ENCODE results near the gene RPS15. TPM values are rescaled to one million over a fixed set of nuclear protein-coding genes. Genes with fewer than 3 reads are reported as not detected.

The RPS15 gene
- total and polyA plus RNA-seq, 8 donors = 596 to 1,709 (median 905) TPM

DNA sequence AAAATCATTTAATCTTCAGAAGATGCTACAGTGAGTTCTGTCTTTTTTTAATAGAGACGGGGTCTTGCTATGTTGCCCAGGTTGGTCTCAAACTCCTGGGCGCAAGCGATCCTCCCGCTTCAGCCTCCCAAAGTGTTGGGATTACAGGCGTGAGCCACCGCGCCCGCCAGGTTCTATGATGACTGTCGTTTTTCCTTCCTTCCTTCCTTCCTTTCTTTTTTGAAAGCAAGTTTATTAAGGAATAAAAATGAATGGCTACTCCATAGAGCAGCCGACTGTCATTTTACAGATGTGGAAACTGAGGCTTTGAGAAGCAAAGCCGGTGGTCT lies 36.3 kb upstream of the RPS15 start:
- H3K27me3 ChIP-seq = no peaks in the 10 kb centered on the region
- no peak overlapping the region for H3K27ac ChIP-seq
- no peaks in the 10 kb centered on the region for H3K36me3 ChIP-seq
- no peak for DNase-seq
- whole genome bisulfite sequencing, 2 donors = 60 to 61% methylated on average over 11 of the region's 11 CpGs
- H3K4me3 ChIP-seq = peak overlapping the region in 3 of 4 donors; percentile 80 to 96 (median 90)
- ATAC-seq = no peak
- peaks cover 0 to 11% (median 7%) of the 10 kb centered on the region in 3 donors for H3K4me1 ChIP-seq
- intact Hi-C loops (cut with DNase I) = no loop called here
- no peaks in the 10 kb centered on the region for H3K9me3 ChIP-seq
- FAIRE-seq = no peak
- TF ChIP-seq, protein P1, sequence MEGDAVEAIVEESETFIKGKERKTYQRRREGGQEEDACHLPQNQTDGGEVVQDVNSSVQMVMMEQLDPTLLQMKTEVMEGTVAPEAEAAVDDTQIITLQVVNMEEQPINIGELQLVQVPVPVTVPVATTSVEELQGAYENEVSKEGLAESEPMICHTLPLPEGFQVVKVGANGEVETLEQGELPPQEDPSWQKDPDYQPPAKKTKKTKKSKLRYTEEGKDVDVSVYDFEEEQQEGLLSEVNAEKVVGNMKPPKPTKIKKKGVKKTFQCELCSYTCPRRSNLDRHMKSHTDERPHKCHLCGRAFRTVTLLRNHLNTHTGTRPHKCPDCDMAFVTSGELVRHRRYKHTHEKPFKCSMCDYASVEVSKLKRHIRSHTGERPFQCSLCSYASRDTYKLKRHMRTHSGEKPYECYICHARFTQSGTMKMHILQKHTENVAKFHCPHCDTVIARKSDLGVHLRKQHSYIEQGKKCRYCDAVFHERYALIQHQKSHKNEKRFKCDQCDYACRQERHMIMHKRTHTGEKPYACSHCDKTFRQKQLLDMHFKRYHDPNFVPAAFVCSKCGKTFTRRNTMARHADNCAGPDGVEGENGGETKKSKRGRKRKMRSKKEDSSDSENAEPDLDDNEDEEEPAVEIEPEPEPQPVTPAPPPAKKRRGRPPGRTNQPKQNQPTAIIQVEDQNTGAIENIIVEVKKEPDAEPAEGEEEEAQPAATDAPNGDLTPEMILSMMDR (IDR thresholded peaks at IDR 0.05) = no peak

DNA sequence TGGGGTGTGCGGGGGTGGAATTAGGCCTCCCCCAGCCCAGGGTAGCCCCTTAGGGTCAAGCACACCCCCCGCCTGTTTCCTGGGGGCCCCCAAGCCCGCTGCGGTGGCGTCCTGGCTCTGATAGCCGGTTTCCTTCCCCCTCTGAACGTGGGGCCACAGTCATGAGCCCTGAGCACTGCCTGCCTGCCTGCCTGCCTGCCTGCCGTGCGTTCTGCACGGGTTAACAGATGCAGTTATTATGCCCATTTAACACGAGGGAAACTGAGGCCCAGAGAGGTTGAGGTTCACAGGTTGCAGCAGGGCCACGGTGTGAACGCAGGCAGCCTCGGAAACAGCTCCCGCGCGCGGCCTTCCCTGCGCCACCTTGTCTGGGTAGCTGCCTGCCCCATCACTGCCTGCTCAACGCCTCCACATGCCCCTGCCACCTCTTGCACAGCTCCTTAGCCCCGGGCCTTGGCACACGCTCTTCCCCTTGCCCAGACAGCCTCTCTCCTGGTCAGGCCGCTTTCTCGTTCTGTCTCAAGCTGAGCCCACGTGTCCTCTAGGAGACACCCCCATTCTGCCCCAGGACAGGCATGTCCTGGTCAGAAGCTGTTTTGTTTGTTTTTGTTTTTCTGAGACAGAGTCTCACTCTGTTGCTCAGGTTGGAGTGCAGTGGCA lies 35.7 kb upstream of the RPS15 start:
- WGBS, 2 donors = 62% methylated on average over 25 of the region's 25 CpGs
- intact Hi-C loops (cut with DNase I) = no loop called here
- no peaks in the 10 kb centered on the region for H3K36me3 ChIP-seq
- FAIRE-seq (no peak), DNase-seq (no peak), ATAC-seq (no peak)
- H3K27me3 ChIP-seq = no peaks in the 10 kb centered on the region
- no peaks in the 10 kb centered on the region for H3K9me3 ChIP-seq
- H3K4me1 ChIP-seq = peaks cover 0 to 11% (median 7%) of the 10 kb centered on the region in 3 donors
- TF ChIP-seq, protein P1 (IDR thresholded peaks at IDR 0.05) = no peak
- no peak overlapping the region for H3K27ac ChIP-seq
- H3K4me3 ChIP-seq = no peak overlapping the region

DNA sequence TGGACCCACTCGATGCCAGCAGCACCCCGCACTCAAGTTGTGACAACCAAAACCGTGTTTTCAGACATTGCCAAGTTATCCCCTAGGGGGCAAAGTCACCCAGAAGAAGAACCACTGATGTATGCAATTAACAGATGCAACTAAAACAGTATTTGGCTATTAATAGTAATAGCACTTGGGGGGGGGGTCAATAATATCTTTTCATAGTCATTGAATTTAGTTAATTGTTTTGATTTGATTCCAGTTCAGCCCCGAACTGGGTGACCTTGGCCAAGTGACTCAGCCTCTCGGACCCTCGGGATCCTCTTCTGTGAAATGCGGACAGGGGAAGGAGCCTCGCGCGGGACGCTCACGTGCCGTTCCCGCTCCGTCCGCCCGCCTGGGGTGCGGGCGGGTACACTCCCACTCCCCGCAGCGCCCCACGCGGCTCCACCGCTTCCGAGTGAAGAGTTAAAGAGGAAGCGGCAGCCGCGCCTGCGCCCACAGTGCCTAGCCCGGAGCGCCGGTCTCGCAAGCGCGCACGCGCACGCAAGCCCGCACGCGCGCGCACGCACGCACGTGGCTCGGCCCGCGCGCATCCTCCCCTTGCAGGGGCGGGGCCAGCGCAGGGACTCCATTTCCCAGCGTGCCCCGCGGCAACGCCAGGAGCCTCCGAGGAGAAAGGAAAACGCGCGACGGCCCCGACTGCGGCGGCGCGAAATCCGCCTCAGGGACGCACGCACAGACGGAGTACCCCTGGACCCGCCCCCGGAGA lies 31.2 kb upstream of the RPS15 start:
- TF ChIP-seq, protein P1 (IDR thresholded peaks at IDR 0.05) = peak in 1 of 4 donors; percentile 25
- no peak for FAIRE-seq
- no peaks in the 10 kb centered on the region for H3K9me3 ChIP-seq
- H3K36me3 ChIP-seq = no peaks in the 10 kb centered on the region
- ATAC-seq = peak; percentile 85 to 89 (median 88)
- H3K4me1 ChIP-seq = peaks cover 27 to 35% (median 31%) of the 10 kb centered on the region in 3 donors
- H3K27me3 ChIP-seq = no peaks in the 10 kb centered on the region
- H3K4me3 ChIP-seq = peak overlapping the region; percentile 23 to 100 (median 60)
- intact Hi-C loops (cut with DNase I) = no loop called here
- peak; percentile 97 to 100 (median 99) for DNase-seq
- 0% methylated on average over 51 to 72 of the region's 72 CpGs for WGBS, 2 donors
- peak overlapping the region; percentile 65 to 79 (median 73) for H3K27ac ChIP-seq

DNA sequence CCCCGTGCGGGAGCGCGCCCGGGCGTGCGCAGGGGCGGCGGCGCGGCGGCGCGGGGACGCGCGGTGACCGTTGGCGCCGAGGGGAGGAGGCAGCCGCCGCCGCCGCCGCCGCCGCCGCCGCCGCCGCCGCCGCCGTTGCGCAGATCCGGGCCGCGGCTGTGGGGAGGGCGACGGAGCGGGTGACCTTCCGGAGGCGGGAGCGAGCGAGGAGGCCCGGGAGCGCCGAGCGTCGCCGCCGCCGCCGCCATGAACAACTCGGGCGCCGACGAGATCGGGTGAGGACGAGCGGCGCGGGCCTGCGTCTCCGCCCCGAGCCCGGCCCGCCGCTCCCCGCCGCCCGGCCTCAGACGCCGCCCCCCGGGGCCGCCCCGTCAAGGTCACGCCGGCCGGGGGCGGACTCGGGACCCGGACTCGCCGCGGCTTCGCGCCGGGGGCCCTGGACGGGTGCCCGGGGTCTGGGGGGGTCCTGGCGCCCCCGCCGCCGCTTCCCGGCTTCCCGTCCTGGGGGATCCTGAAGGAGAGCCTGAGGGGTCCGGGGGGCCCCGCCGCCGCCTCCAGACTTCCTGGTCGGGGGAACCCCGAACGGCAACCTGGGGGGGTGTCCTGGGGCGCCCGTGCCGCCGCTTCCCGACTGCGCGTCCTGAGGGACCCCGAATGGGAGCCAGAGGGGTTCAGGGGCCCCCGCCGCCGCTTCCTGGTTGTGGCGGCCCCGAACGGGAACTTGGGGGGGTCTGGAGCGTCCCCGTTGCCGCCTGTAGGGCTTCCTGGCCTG lies 30.5 kb upstream of the RPS15 start, which contains the start of gene DAZAP1:
Gene DAZAP1 (plus strand): TSS at position 59 of the 772 bp plus-strand sequence. CDS start 188 bp downstream, at position 247.
- H3K4me1 ChIP-seq = peaks cover 34 to 38% (median 36%) of the 10 kb centered on the region in 3 donors
- ATAC-seq (peak in 2 of 4 donors; percentile 3 to 6), FAIRE-seq (no peak)

More for the DNA sequence above, 30.5 kb upstream of the RPS15 start, which contains the start of gene DAZAP1:
- Histone ChIP-seq H3K9me3 (no peaks in the 10 kb centered on the region), H3K27me3 (no peaks in the 10 kb centered on the region), H3K4me3 (peak within 1 kb of the TSS; percentile 80 to 100 (median 92)), H3K36me3 (no peaks in the 10 kb centered on the region), H3K27ac (peak within 1 kb of the TSS; percentile 87 to 91 (median 88))
- TF ChIP-seq, protein P1 (IDR thresholded peaks at IDR 0.05) = no peak
- WGBS, 2 donors = 0% methylated on average over 15 to 121 of the region's 121 CpGs
- DNase-seq = peak in 5 of 6 donors; percentile 60 to 90 (median 81)
- intact Hi-C loops (cut with DNase I) = no loop called here
